HG02840 (cell line): ENCODE measurements around the gene SFMBT2.

ENCODE experiments used
- ATAC-seq: cut with Tn5 transposase; IDR thresholded peaks from one replicate; pipeline ENCODE4 v1.9.1; 2021; ENCODE audit warnings: mild to moderate bottlenecking, moderate library complexity, moderate number of reproducible peaks; ENCODE audit not compliant: unreplicated experiment, low FRiP score

Gene SFMBT2

DNA sequence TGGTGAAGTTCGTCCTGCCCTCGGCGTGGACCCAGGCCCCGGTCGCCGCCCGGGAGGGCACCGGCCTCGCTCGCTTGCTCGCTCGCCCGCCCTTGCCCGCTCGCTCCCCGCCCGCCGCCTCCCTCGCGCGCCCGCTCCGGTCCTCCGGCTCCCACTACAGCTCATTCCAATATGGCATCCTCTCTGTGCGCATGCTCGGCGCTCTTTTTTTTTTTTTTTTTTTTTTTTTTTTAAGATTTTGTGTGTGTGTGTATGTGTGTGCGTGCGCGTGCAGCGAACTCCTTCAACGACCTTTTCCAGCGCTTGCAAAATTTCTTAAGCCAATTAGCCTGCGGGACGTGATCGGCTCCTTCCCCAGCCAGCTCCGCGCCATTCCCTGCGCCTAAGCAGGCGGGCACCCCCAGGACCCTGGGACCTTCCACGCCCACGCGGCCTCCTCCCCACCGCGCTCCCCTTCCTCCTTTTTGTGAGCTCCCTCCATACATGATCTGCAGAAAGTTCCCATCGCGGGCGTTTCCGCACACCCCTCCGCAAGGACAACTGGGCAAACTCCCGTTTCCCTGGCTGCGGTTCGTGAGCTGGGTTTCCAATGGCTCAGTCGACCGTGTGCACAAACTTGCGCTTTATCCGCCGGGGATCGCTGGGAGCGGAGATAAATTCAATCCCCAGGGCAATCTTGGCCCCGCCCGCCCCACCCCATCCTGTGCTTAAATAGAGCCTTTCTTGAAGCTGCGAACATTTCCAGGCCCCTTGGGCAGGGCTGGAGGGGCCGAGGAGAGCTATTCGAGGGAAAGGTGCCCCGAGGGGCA is at the start of gene SFMBT2:
Gene SFMBT2, minus strand, starts transcription at position 173 of the 809 bp plus-strand sequence. CDS start 29,136 bp downstream, outside the sequence.
- peak; percentile 39 for ATAC-seq

GRCh38 chr10:7460006-7460405 is 49.2 kb upstream of the SFMBT2 start:
- ATAC-seq: no peak

DNA sequence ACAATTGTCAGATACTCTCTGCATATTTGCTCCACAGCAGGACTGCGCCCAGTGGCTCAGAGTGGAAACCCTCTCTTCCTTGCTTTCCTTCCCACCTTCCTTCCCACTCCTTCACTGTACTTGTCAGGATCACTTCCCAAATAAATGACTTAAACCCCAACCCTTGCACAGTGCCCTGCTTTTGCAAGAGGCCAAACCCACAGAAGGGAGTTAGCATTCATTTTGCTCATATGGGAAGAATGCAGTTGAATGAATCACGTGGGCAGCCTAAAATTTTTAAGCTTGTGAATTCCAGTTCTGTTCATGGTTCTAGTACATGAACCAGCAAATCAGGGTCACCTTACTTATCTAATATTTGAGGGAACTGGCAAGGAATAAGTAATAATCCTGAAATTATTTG is 47.7 kb upstream of the SFMBT2 start:
- no peak for ATAC-seq

DNA sequence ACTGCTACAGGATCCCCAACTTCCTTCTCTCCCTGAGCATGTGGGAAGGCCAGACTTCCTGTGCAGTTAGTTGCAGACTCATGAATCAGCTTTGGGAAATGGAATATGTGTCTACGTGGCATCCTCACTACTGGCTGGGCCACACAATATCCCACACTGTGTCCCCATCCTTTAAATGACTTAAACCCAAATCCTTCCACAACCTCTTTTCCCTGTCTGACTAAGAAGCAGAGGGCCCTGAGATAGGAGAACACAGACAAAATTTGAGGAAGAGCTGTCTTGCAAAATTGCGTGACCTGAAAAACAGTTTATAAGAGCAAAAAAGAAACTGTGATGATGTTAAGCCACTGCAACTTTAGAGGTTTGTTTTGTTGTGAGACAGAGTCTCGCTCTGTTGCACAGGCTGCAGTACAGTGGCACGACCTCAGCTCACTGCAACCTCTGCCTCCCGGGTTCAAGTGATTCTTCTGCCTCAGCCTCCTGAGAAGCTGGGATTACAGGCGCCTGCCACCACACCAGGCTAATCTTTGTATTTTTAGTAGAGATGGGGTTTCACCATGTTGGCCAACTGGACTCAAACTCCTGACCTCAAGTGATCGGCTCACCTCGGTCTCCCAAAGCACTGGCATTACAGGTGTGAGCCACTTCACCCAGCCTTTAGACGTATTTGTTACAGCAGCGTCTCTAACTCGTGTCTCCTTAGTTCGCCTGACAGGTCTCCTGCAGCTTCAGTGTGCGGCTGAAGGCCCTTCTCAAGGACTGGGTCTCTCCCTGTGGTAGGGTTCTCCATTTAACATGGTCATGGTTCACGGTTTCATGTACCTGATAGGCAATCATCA is 46.9 kb upstream of the SFMBT2 start:
- ATAC-seq: peak; percentile 72

DNA sequence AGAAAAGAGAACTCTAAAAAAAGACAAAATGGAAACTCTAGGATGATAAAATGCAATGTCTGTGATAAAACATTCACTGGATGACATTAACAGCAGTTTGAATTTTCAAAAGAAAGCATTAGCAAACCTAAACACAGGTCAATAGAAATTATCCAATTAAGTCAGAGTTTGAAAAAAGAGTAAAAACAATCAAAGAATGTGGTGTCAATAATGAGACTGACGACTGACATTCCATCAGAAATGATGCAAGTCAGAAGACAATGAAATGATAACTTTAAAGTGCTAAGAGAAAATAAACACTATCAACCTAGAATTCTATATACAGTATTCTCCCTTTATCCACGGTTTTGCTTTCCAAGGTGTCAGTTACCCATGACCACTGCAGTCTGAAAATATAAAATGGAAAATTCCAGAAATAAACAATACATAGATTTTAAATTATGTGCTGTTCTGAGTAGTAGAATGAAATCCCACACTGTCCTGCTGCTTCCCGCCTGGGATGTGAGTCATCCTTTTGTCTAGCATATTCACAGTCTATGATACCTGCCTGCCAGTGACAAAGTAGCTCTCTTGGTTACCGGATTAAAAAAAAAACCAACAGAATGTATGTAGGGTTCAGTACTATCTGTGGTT is 38.3 kb upstream of the SFMBT2 start:
- ATAC-seq: no peak

GRCh38 chr10:7445474-7446185 is 34.8 kb upstream of the SFMBT2 start:
- ATAC-seq: peak; percentile 83

DNA sequence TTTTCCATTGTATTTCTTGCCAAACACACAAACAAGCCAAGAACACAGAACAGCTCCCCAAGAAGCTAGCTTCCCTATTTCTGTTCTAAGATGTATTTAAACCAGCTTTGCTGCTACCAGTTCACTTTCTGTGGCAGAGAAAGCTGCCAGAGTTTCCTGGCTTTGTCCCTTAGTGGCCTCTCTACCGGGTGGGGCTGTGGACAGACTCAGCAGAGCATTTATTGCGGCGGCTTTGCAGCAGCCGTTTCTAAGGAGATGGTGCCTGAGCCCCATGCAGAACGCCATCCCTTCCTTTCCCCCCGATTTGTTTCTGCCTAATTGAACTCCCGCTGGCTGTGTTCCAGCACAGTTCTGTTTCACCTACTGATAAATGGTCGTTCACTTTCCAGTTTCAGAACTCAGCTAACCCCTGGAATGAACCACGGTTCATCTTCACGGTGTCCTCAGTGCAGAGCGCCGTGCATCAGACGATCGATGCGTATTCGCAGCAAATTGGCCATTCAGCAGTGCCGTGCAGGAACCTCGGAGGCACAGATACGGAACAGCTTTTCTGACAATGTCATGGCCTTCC is 33.8 kb upstream of the SFMBT2 start:
- no peak for ATAC-seq

DNA sequence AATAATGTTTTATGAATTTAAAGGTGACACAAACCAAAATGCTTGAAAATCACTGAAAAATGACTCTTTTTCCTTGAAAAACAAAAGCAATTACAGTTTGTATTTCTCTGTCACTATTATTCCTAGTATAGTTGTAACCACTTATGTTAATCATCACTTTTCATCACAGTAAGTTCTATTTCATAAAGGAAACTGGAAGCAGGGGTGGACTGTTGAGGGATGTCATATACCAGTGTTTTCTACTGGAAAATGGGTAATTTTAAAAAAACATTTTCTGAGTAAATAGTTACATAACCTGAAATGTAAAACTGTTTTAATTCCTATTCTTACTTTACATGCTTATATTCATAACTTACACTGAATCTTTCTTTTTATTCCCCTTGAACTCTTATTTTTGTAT is 32.2 kb upstream of the SFMBT2 start:
- ATAC-seq: no peak

- no peak for ATAC-seq
These were observed 30.7 kb upstream of the SFMBT2 start for GRCh38 chr10:7441403-7442147.

DNA sequence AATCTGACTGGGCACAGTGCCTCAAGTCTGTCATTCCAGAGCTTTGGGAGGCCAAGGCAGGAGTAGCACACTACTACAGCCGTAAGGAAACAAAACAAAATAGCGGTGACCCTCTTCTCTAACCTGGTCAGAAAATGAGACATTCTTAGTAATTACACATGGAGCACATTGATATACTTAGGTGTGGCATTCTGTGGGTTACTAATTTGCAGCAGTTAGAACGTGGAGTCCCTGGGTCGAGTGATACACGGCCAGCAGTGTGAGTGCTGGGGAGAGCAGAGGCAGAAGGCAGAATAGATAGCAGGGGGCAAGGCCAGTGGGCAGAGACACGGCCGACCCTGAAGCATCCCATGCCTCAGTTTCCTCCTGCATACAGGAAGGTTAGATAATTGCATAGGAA is 28.9 kb upstream of the SFMBT2 start:
- no peak for ATAC-seq

GRCh38 chr10:7438196-7438986 is 27.6 kb upstream of the SFMBT2 start:
- no peak for ATAC-seq

DNA sequence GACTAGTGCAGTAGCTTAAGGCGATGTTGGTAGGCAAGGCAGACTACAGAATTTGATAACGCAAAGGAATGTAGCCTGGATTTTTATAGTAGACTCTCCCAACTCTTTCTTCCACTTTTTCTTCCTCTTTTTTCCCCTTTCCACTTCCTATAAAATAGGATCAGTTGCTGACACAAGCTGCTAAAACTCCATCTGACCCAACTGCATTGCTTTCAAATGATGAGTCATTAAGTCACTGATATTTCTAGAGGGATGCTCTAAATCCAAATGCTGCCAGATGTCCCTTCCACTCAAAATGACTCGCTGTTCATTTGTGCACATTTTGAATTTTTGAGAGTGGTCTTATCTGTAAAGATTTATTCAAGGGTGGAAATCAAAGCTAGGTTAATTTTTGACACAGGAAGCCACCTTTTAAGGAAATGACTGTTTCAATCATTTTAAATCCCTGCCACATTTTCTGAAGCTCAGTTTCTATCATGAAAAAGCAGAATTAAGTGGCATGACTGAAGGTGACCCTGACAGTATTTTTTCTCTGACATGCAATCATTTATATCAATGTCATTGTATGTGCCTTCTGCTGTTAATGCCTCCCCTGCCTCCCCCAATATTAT is 25.8 kb upstream of the SFMBT2 start:
- no peak for ATAC-seq

DNA sequence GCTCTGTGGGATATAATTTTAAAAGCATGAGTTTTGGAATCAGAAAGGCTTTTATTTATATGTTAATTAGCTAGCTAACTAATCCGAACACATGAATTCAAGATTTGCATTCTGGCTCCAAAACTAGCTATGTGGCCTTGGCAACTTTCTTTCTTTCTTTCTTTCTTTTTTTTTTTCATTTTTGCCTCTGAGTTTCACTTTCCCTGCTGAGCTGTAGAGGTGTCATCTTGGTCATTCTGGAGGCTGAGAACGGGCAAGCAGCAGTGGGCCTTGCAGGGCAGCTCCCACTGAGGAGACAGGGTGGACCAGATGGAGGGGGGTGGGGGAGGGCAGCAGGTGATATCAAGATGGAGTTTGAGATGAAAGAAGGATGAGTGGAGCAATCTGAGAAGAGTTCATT is 24.8 kb upstream of the SFMBT2 start:
- ATAC-seq: no peak

- ATAC-seq: no peak
These were observed 23.5 kb upstream of the SFMBT2 start for GRCh38 chr10:7434378-7434777.

DNA sequence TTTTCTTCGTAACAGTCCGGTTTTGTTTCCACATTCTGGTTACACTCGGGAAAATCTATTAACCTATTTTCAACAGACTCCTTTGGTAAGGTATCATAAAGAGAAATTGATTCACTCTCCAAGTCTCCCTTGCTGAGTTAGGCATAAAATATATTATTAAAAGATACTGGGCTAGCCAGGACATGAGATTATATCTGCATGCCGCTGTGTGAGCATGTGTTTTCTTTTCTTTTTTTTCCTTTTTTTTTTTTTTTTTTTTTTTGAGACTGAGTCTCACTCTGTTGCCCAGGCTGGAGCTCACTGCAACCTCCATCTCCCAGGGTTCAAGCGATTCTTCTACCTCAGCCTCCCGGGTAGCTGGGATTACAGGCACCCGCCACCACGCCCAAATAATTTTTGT is 23.0 kb upstream of the SFMBT2 start:
- no peak for ATAC-seq

- no peak for ATAC-seq
These were observed 22.3 kb upstream of the SFMBT2 start for GRCh38 chr10:7432884-7433726.

- ATAC-seq: no peak
These were observed 18.0 kb upstream of the SFMBT2 start for GRCh38 chr10:7428673-7429350.
